T47D (cell line): ENCODE measurements around the gene GRIK3.
A peak's percentile ranks its signal among the peaks of the same experiment; 100 is the strongest.

ENCODE experiments used
- DNase-seq, 2 experiments: peaks; one replicate each; pipeline versions ENCODE4 v3.0.0 to v3.0.0-alpha.2; 2011 to 2012; ENCODE audit warnings: low read depth in 1 of 2, low spot score in 1 of 2
- JUND ChIP-seq: IDR thresholded peaks from 2 replicates; pipeline ENCODE4 v1.6.1; 2012; ENCODE audit warnings: low read depth
- in situ Hi-C: cut with HindIII; loops from 2 replicates; pipeline ENCODE4 v1.10.0; 2016; ENCODE audit warnings: low sequenced_read_pairs, low pct_unique_long_range_greater_than_20kb

Gene GRIK3

GRCh38 chr1:36834586-36834985 is 199.7 kb downstream of the GRIK3 start:
- in situ Hi-C loops = no loop called here
- no peak for TF ChIP-seq JUND

DNA sequence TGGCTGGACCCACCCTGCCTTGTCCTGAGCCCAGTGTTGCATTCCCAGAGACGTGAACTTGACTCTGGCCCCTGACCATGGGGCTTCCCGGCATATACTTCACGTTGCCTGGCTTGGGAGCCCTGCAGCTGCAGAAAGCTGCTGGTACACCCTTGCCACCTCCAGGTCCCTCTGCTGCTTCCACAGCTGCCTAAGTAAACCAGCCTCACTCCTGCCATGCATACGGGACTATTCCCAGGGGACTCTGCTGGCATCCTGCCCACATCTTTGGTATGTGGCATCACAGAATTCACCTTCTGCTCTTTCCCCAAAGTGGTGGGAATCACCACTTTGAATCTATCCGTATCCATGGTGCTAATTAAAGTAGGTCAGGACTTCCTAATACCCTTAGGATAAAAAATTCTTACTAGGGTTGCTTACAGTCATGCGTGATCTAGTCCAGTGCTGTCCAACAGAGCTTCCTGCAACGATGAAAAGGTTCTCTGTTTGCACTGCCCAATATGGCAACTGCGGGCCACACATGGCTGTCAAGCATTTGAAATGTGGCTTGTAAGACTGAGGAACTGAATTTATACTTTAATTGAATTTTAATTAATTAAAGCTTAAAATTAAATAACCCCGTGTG is 203.0 kb downstream of the GRIK3 start:
- in situ Hi-C loops = no loop called here
- DNase-seq = no peak
- TF ChIP-seq JUND = no peak

More at GRCh38 chr1:36834586-36834985, 199.7 kb downstream of the GRIK3 start:
- peak; percentile 14 to 51 for DNase-seq

DNA sequence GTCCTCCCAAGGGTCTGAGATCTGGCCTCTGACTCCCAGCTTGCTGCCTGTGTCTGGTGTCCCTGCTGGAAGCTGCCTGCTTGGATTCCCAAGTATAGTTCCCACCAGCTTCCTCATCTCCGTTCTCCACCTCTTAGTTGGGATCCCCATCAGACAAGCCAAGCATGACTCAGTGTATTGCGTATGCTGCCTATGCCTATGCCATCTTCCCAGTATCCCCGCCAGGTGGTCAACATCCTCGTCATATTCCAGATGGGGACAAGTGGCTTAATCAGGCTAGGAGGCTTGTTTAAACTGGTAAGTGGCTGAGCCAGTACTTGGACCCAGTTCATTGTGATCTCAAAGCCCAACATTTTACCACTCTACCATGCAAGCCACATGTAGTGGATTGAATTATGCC is 204.4 kb downstream of the GRIK3 start:
- DNase-seq = no peak

GRCh38 chr1:36829066-36829465 is 205.2 kb downstream of the GRIK3 start:
- in situ Hi-C loops = no loop called here
- DNase-seq = no peak
- no peak for TF ChIP-seq JUND

More for the DNA sequence above, 204.4 kb downstream of the GRIK3 start:
- no peak for TF ChIP-seq JUND
- in situ Hi-C loops = no loop called here

DNA sequence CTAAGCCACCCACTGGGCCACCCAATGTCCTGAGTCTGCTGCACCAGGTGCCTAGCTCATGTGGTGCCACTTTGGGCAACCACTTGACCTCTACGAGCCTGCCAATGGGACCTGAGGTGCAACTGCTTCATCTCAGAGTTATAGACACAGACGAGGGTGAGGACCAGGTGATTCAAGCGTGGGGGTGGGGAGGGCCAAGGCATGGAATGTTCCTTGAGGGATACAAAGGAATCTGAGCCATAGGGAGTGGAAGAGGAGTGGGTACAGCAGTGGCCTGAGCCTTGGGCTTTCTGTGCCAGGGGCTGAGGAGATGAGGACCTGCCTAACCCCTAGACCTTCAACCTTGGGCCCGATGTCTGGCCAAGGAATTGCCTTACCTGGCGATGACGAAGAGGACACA is 209.1 kb downstream of the GRIK3 start:
- no peak for TF ChIP-seq JUND
- DNase-seq = no peak
- in situ Hi-C loops = no loop called here

DNA sequence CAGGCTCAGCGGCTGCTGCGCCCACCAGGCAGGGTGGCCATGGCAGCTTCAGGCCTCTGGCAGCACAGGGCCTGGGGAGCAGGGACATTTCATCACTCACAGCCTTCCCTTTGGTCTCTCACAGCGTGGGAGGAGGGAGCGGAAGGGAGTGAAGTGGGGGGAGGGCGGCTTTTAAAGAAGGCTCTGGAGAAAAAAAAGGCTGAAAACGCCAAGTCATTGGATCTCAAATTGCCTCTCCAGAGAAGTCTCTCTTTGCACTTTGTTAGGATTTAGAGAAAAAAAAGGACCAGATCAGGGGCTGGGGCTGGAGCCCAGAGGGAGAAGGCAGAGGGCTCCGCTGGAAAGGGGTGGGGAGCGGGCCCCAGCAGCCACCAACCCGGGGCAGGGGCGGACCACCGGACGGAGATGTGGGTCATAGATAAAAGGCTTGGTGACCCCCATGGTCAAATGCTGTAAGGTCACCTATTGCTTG is 209.9 kb downstream of the GRIK3 start:
- no peak for DNase-seq
- TF ChIP-seq JUND = no peak
- in situ Hi-C loops = no loop called here

DNA sequence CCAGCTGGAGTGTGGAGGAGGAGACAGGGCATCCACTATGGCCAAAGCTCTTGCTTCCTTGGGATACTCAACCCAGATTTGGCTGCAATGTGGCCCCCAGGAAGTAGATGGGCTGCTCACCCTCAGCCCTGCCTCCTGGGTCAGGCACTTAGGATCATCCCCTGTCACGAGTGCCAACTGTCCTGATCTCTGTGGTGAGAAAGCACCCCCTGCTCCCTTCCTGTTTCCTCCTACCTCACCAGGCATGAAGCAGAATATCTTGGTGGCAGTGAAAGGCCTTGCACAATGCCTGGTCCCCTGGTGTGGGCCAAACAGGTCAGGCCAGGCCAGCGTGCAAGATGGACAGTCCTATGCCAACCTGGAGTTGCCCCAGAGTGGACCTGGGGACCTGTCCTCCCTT is 211.7 kb downstream of the GRIK3 start:
- DNase-seq = no peak
- TF ChIP-seq JUND = no peak
- in situ Hi-C loops = no loop called here

DNA sequence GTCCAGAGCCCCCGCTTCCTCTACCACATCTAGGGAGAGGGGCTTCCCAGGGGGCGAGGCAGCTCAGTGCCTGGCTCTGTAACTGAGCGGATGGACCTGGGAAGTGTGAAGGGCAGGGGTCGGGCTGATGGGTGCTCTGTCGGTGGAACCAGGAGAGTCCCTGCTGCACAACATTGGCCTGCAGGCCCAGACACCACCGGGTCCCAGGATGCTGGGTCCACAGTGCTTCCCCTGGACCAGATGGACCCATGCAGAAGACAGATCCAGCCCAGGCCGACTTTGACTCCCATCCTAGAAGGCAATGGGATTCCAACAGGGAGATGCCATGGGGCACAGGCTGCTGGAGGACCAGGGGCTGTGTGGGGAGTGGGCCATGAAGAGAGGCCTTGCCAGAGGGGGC is 212.9 kb downstream of the GRIK3 start:
- TF ChIP-seq JUND = no peak
- DNase-seq = no peak
- in situ Hi-C loops = no loop called here

GRCh38 chr1:36818771-36819170 is 215.5 kb downstream of the GRIK3 start:
- TF ChIP-seq JUND = no peak
- in situ Hi-C loops = no loop called here
- no peak for DNase-seq

DNA sequence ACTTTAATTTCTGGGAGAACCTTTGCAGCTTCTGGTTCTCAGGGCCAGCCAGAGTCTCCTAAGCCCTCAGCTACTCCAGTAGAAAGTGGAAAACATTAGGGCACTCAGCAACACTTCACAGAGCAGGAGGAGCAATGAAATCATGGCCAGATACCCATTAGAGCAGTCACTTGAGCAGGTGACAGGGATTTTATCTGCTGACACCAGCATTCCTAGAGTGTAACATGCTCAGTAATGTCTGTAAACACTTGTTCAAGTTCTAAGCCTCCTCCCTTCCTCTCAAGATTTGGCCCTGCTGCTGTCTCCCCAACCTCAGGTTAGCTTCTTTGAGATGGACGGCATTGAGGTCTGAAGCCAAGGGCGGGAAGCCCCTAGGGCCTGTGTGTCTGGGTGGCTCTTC is 218.0 kb downstream of the GRIK3 start:
- no peak for DNase-seq
- no peak for TF ChIP-seq JUND
- in situ Hi-C loops = no loop called here

GRCh38 chr1:36814774-36815173 is 219.5 kb downstream of the GRIK3 start:
- TF ChIP-seq JUND = no peak
- in situ Hi-C loops = no loop called here
- DNase-seq = no peak

DNA sequence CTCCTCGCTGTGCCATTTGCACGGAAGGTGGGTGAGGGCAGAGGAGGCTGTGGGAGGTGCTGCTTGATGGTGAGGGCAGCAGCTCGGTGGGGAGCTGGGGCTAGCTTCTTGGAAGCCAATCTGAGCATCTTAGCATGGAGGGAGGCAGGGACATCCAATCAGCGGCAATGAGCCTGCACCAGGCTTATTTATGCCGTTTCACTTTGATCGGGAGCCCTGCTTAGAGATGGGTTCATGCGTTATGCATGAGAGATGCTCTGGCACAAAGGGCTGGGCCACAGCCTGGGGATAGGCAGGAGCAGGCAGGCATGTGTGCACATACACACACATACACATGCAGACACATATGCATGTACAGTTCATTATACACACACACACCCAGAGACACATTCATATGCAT is 220.2 kb downstream of the GRIK3 start:
- no peak for TF ChIP-seq JUND
- in situ Hi-C loops = no loop called here
- DNase-seq = no peak

DNA sequence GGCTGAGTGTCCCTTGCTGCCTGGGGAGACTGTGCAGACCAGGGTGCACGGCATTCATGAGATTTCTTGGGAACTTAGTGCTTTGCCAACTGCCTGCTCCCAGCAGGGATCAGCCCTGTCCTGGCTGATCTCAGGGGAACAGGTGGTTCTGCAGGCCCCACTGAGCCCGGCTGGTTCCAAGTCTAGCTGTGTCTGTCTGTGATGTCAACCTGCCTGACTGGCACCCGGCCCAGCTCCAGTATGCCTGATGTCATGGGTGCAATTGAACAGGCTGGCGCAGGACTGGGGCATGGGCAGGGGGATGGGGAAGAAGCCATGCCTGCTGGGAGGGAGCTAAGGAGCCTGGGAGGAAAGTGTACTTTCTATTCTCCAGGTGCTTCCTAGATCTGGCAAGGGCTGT is 227.1 kb downstream of the GRIK3 start:
- in situ Hi-C loops = no loop called here
- TF ChIP-seq JUND = no peak
- no peak for DNase-seq
